ENCODE measurements around the gene TRAPPC6A. TPM values are rescaled to one million over a fixed set of nuclear protein-coding genes. Genes with fewer than 3 reads are reported as not detected.

Gene TRAPPC6A
- total and polyA plus RNA-seq, 2 of the 13 experiments (the other 11 are each of a cell fraction or from before 2014, with no cell fraction given), result 6.5 to 21.0 TPM

DNA sequence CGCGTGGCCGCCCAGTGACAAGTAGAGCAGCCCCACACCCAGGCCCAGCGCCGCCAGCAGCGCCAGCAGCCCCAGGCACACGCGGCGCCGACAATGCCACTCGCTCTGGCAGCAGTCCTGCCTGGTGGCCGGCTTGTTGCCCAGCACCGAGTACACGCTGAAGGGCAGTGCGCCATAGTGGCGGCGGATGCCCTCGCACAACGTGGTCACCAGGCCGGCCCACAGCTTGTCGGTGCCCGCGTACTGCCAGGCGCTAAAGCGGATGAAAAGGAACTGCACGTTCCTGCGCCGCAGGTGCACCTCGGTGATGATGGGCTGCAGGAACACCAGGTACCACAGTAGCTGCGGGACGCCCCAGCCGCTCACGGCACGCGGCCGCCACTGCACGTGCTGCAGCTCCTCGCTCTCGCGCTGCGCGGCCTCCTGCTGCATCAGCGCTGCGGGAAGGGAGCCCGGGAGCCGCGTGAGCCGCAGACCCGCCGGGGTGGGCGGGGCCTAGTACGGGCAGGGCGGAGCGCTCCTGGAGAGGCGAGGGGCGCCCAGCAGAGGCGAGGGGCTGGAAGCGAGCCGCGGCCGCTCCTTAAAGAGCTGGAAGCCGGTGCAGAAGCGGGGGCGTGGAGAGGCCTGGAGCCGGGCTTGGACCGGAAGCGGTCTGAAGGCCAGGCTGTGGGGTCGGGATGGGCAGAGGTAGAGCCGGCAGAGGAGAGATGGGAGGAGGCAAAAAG lies 24.5 kb downstream of the TRAPPC6A start:
- no peak for DNase-seq (ENCODE audit: low spot score)
- peak overlapping the region; percentile 75 for H3K4me2 ChIP-seq (ENCODE audit: low read depth, low read length)
- in situ Hi-C loops (cut with HindIII; ENCODE audit: extremely low pct_ligation_motif_present, low pct_unique_long_range_greater_than_20kb), result no loop called here
- H3K27ac ChIP-seq (ENCODE audit: extremely low read length, insufficient read depth, low read length), result peak overlapping the region; percentile 50
- H3K36me3 ChIP-seq (replicated peaks in 1 of 2; ENCODE audit: control insufficient read depth in 1 of 2, insufficient read depth in 2 of 2, low read length in 2 of 2), result no peaks in the 10 kb centered on the region
- CTCF ChIA-PET (ENCODE audit: low intra/inter-chr PET ratio, low total read pairs), result no interaction called here
- peak; percentile 9 for ATAC-seq
- intact Hi-C loops (cut with micrococcal nuclease; ENCODE audit: unreplicated experiment), result no loop called here
- peak overlapping the region in 2 of 3 experiments; percentile 43 to 60; a peak in 5 of 6 replicates for H3K4me3 ChIP-seq (replicated peaks in 1 of 3; ENCODE audit: insufficient read depth in 1 of 3, low read depth in 2 of 3, low read length in 3 of 3)
- no TSS peak for BruUV-seq (replicated peaks)
- FAIRE-seq, result no peak
- no peaks in the 10 kb centered on the region for H3K79me2 ChIP-seq (ENCODE audit: insufficient read depth, low read length)
- H3K9ac ChIP-seq (ENCODE audit: insufficient read depth, low read depth, low read length), result 0 out of 2 replicates have a peak overlapping the region, but pooled peaks have one; percentile 22
- peaks cover 0 to 26% of the 10 kb centered on the region in 2 experiments; a peak in 3 of 5 replicates for H3K27me3 ChIP-seq (ENCODE audit: control insufficient read depth in 1 of 2, insufficient read depth in 2 of 2, low read length in 2 of 2)
- no peaks in the 10 kb centered on the region for H3K9me3 ChIP-seq (ENCODE audit: low read length)
- H3K4me1 ChIP-seq (ENCODE audit: insufficient read depth, low read length), result peaks cover 68% of the 10 kb centered on the region
- H2AFZ ChIP-seq (ENCODE audit: low read length), result no peak overlapping the region
- POLR2A ChIA-PET, result interaction anchor here (1.4 to 2.6 kb wide), 2 partner anchors 17 to 25 kb away, joined by 3 to 23 read pairs; partner anchors contain the start of genes BLOC1S3 and TRAPPC6A
- WGBS (ENCODE audit: low lambda C conversion rate), result 50% methylated on average over 63 of the region's 69 CpGs
- no peaks in the 10 kb centered on the region for H4K20me1 ChIP-seq (ENCODE audit: insufficient read depth, low read length)
- TF ChIP-seq RBM39 (IDR thresholded peaks at IDR 0.05; ENCODE audit: low read depth, low read length, poor library complexity, severe bottlenecking) (peak; percentile 52), XRCC5 (optimal IDR thresholded peaks at IDR 0.05; ENCODE audit: low read length) (no peak), KAT7 (CRISPR knock-in tag; IDR thresholded peaks at IDR 0.05; ENCODE audit: borderline replicate concordance) (no peak), ZNF776 (CRISPR knock-in tag; IDR thresholded peaks at IDR 0.05) (no peak), MAFF (IDR thresholded peaks at IDR 0.05; ENCODE audit: low read depth, low read length) (no peak), ZNF839 (CRISPR knock-in tag; IDR thresholded peaks at IDR 0.05; ENCODE audit: borderline replicate concordance) (no peak), JUNB (CRISPR knock-in tag; IDR thresholded peaks at IDR 0.05; ENCODE audit: borderline replicate concordance) (no peak), SALL2 (CRISPR knock-in tag; IDR thresholded peaks at IDR 0.05) (no peak), ZFY (CRISPR knock-in tag; IDR thresholded peaks at IDR 0.05) (peak; percentile 30; the same call in 1 of the 2 replicates), ZFYVE20 (CRISPR knock-in tag; IDR thresholded peaks at IDR 0.05; ENCODE audit: borderline replicate concordance, low read depth) (no peak), ZBTB38 (CRISPR knock-in tag; IDR thresholded peaks at IDR 0.05) (peak; percentile 37; the same call in 1 of the 2 replicates), U2AF2 (IDR thresholded peaks at IDR 0.05; ENCODE audit: low read depth, low read length) (no peak), ZNF12 (CRISPR knock-in tag; IDR thresholded peaks at IDR 0.05) (no peak), ZSCAN9 (CRISPR knock-in tag; IDR thresholded peaks at IDR 0.05; ENCODE audit: borderline replicate concordance) (no peak), GABPB1 (CRISPR knock-in tag; IDR thresholded peaks at IDR 0.05) (peak; percentile 49; the same call in 1 of the 2 replicates), TSC22D2 (CRISPR knock-in tag; IDR thresholded peaks at IDR 0.05; ENCODE audit: borderline replicate concordance) (no peak), TEAD3 (CRISPR knock-in tag; optimal IDR thresholded peaks at IDR 0.05; ENCODE audit: borderline replicate concordance) (no peak), ZBTB7A (CRISPR knock-in tag; IDR thresholded peaks at IDR 0.05) (0 out of 2 replicates have a peak, but pooled peaks have one; percentile 23), ZBTB7B (CRISPR knock-in tag; IDR thresholded peaks at IDR 0.05) (peak; percentile 4; the same call in 1 of the 2 replicates), ZNF329 (CRISPR knock-in tag; IDR thresholded peaks at IDR 0.05; ENCODE audit: low read depth) (no peak)
- TF ChIP-seq, protein P1, sequence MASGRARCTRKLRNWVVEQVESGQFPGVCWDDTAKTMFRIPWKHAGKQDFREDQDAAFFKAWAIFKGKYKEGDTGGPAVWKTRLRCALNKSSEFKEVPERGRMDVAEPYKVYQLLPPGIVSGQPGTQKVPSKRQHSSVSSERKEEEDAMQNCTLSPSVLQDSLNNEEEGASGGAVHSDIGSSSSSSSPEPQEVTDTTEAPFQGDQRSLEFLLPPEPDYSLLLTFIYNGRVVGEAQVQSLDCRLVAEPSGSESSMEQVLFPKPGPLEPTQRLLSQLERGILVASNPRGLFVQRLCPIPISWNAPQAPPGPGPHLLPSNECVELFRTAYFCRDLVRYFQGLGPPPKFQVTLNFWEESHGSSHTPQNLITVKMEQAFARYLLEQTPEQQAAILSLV (CRISPR knock-in tag; IDR thresholded peaks at IDR 0.05; ENCODE audit: borderline replicate concordance), result no peak
- TF ChIP-seq, protein P2, sequence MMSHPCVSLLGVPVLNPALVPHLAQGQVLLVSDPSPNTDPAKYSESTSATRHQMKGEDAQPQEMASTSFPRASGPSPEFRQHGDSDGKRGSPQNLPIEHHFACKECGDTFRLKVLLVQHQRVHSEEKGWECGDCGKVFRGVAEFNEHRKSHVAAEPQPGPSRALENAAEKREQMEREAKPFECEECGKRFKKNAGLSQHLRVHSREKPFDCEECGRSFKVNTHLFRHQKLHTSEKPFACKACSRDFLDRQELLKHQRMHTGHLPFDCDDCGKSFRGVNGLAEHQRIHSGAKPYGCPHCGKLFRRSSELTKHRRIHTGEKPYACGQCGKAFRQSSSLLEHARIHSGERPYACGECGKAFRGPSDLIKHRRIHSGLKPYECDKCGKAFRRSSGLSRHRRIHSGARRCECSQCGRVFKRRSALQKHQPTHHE (CRISPR knock-in tag; IDR thresholded peaks at IDR 0.05; ENCODE audit: borderline replicate concordance), result no peak

All from HepG2 (cell line).